ENCODE results near the gene HYDIN.

DNA sequence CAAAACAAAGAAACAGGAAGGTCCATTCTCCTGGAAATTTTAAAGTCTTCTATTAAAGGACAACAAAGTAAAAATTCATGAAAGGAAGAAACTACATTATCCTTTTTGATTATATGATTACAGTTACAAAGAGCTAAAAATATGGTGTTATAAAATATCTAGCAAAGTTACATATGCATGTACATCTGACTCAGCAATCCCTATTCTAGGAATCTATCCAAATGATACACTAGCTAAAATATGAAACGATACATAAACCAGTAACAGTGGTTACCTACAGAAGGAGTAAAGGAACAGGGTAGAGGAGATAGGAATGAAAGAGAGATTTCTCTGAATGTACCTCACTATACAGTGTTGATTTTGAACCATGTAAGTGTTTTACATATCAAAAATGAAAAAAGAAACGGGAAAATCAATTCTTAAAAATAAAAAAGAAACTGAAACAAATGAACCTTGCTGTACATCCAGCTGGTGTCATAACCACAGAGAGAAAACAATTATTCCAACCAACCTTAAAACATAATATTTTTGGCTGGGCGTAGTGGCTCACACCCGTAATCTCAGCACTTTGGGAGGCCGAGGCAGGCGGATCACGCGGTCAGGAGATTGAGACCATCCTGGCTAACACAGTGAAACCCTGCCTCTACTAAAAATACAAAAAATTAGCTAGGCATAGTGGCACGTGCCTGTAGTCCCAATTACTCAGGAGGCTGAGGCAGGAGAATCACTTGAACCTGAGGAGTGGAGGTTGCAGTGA, 41.4 kb downstream of the HYDIN start:
- no peak for TF ChIP-seq POLR2A (IDR thresholded peaks at IDR 0.05; ENCODE audit: low read length)
- TF ChIP-seq GATA1 (IDR thresholded peaks at IDR 0.05; ENCODE audit: low read depth, low read length) = no peak

Data from erythroblast (primary cell).